Pancreas (tissue), 10 donors: ENCODE results near the gene SLC39A8. TPM values are rescaled to one million over a fixed set of nuclear protein-coding genes. Genes with fewer than 3 reads are reported as not detected.
"Not testable (repeated sequence)": the region's sequence is repeated elsewhere in the genome, so short reads cannot be mapped to it uniquely, and the experiment has no call there.

Source experiments
- ATAC-seq, 4 donors: fragments of 200-7000 bp; cut with Tn5 transposase; one replicate each; pipeline versions ENCODE4 v1.8.0 to v1.9.1; 2020; ENCODE audit warnings: mild to moderate bottlenecking in 4 of 4, moderate library complexity in 4 of 4
- DNase-seq, 6 donors: peaks; one replicate each; pipeline ENCODE4 v3.0.0-alpha.2; 2020
- FAIRE-seq: peaks from 2 replicates; lab custom pipeline; 2012; peaks lifted over from hg19 to GRCh38; lab: Jason Lieb, UNC
- H3K27ac ChIP-seq, 4 donors: fragments of 200-600 bp; sonication (generic); 1 replicate in 3 of 4; 2 replicates in 1 of 4; pipeline versions ENCODE4 v1.5.0 to v1.8.0; 2020
- H3K27me3 ChIP-seq, 4 donors: fragments of 200-600 bp; one replicate each; pipeline ENCODE4 v1.8.0; 2021
- H3K36me3 ChIP-seq, 3 donors: fragments of 200-600 bp; sonication (generic) in 1 of 3; one replicate each; pipeline versions ENCODE4 v1.5.0 to v1.8.0; 2020 to 2021
- H3K4me1 ChIP-seq, 3 donors: fragments of 200-600 bp; one replicate each; pipeline ENCODE4 v1.8.0; 2021
- H3K4me3 ChIP-seq, 4 donors: fragments of 200-600 bp; sonication (generic) in 2 of 4; one replicate each; pipeline versions ENCODE4 v1.5.0 to v1.8.0; 2020 to 2021
- H3K9me3 ChIP-seq, 4 donors: fragments of 200-600 bp; one replicate each; pipeline ENCODE4 v1.8.0; 2021
- CTCF ChIP-seq, 4 donors: fragments of 200-600 bp; sonication (generic) in 3 of 4; IDR thresholded peaks; one replicate each; pipeline versions ENCODE4 v1.5.0 to v1.8.0; 2021; ENCODE audit warnings: antibody characterized with exemption in 4 of 4
- WGBS, 2 donors: extraction: QIAGEN DNeasy Blood & Tissue Kit; methylation state at CpG; one replicate each; pipeline ENCODE4 v1.1.7; 2013; 5-methylcytosine and 5-hydroxymethylcytosine counted together
- intact Hi-C, 3 donors: fragments of 100-400 bp; cut with DNase I; formaldehyde crosslinking; loops; one replicate each; pipeline versions ENCODE4 v1.11.1 to v1.14.2; 2022
- polyA plus RNA-seq, 2 donors: library from polyadenylated mRNA; stranded (reverse); fragments of 200-250 nt; gene quantifications; one replicate each; pipeline ENCODE4 v1.2.3, GENCODE V29; 2013
- total RNA-seq, 6 donors: library from RNA; stranded (reverse); fragmentation: NEBNext Ultra II Directional in 4 of 6; extraction: Animal tissue kit (Norgen Biotek cat#: 25700) in 4 of 6; gene quantifications; one replicate each; pipeline versions ENCODE4 v1.2.1 to v1.2.4, GENCODE V29; 2021 to 2023
- donor health status: healthy with polysubstance abuse.
- donor health status: DM: no; HTN: no; CAD: no; lungs with moderate emphysema.
- donor health status: DM: no; HTN: no; CAD: no.
- donor health status: control.
- donor health status: control.
- donor health status: Bipolar disorder and iron deficiency.
- donor health status: DM: yes; HTN: yes; CAD: no.
- donor health status: DM: no; HTN: no; CAD: no.
- donor health status: DM: no; HTN: no; CAD: no.
- donor health status: DM: yes; HTN: yes; CAD: no.

Gene SLC39A8
- total and polyA plus RNA-seq, 8 donors: 9.9 to 46.8 (median 37.8) TPM

GRCh38 chr4:102387552-102388150, 42.4 kb upstream of the SLC39A8 start:
- ATAC-seq: no peak
- H3K4me3 ChIP-seq: no peak overlapping the region
- H3K36me3 ChIP-seq: no peaks in the 10 kb centered on the region
- no peaks in the 10 kb centered on the region for H3K9me3 ChIP-seq
- intact Hi-C loops: no loop called here
- 28 to 48% methylated on average over 2 of the region's 2 CpGs for WGBS, 2 donors
- no peaks in the 10 kb centered on the region for H3K4me1 ChIP-seq
- FAIRE-seq: no peak
- no peaks in the 10 kb centered on the region for H3K27me3 ChIP-seq
- no peak for TF ChIP-seq CTCF (IDR thresholded peaks at IDR 0.05)
- no peak overlapping the region for H3K27ac ChIP-seq
- DNase-seq: no peak

- ATAC-seq (no peak), FAIRE-seq (no peak), DNase-seq (no peak)
- no peak overlapping the region for H3K4me3 ChIP-seq
- no peak for TF ChIP-seq CTCF (IDR thresholded peaks at IDR 0.05)
- no peaks in the 10 kb centered on the region for H3K9me3 ChIP-seq
- H3K36me3 ChIP-seq: no peaks in the 10 kb centered on the region
- WGBS, 2 donors: 86 to 89% methylated on average over 3 of the region's 3 CpGs
- H3K27ac ChIP-seq: no peak overlapping the region
- H3K4me1 ChIP-seq: no peaks in the 10 kb centered on the region
- intact Hi-C loops: no loop called here
- H3K27me3 ChIP-seq: no peaks in the 10 kb centered on the region
Measured at GRCh38 chr4:102386966-102387365, 41.7 kb upstream of the SLC39A8 start.

- WGBS, 2 donors: 65 to 70% methylated on average over 10 of the region's 10 CpGs
- H3K4me1 ChIP-seq, FAIRE-seq, H3K27me3 ChIP-seq, intact Hi-C loops, H3K27ac ChIP-seq, H3K36me3 ChIP-seq, H3K4me3 ChIP-seq, ATAC-seq, H3K9me3 ChIP-seq, DNase-seq: not testable (repeated sequence)
Measured at GRCh38 chr4:102380253-102380652, 35.0 kb upstream of the SLC39A8 start.

GRCh38 chr4:102362922-102363432, 17.7 kb upstream of the SLC39A8 start:
- DNase-seq: no peak
- no peaks in the 10 kb centered on the region for H3K9me3 ChIP-seq
- no peaks in the 10 kb centered on the region for H3K4me1 ChIP-seq
- 88 to 90% methylated on average over 2 of the region's 2 CpGs for WGBS, 2 donors
- no peaks in the 10 kb centered on the region for H3K27me3 ChIP-seq
- FAIRE-seq: no peak
- H3K27ac ChIP-seq: no peak overlapping the region
- no peak for ATAC-seq
- no peak for TF ChIP-seq CTCF (IDR thresholded peaks at IDR 0.05)
- H3K36me3 ChIP-seq: no peaks in the 10 kb centered on the region
- no peak overlapping the region for H3K4me3 ChIP-seq
- intact Hi-C loops: no loop called here

GRCh38 chr4:102358128-102358527, 12.8 kb upstream of the SLC39A8 start:
- intact Hi-C loops: no loop called here
- Histone ChIP-seq H3K4me3 (no peak overlapping the region), H3K27ac (no peak overlapping the region), H3K4me1 (peaks cover 4 to 5% (median 4%) of the 10 kb centered on the region in 3 donors), H3K36me3 (no peaks in the 10 kb centered on the region), H3K9me3 (no peaks in the 10 kb centered on the region), H3K27me3 (no peaks in the 10 kb centered on the region)
- TF ChIP-seq CTCF (IDR thresholded peaks at IDR 0.05): no peak
- DNase-seq: no peak
- 86 to 88% methylated on average over 3 of the region's 3 CpGs for WGBS, 2 donors
- no peak for FAIRE-seq
- no peak for ATAC-seq

GRCh38 chr4:102357637-102358036, 12.4 kb upstream of the SLC39A8 start:
- H3K27me3 ChIP-seq, H3K9me3 ChIP-seq, FAIRE-seq, intact Hi-C loops, DNase-seq, ATAC-seq, H3K4me3 ChIP-seq, H3K36me3 ChIP-seq, H3K4me1 ChIP-seq, H3K27ac ChIP-seq: not testable (repeated sequence)
